ENCODE measurements around the gene TRIM56.

- TF ChIP-seq CTCF (IDR thresholded peaks at IDR 0.05; ENCODE audit: insufficient read depth, low read length, poor library complexity, severe bottlenecking) (peak; percentile 20), EZH2phosphoT487 (conservative IDR thresholded peaks at IDR 0.05; ENCODE audit: low read length) (no peak)
Measured at GRCh38 chr7:101126651-101127459, 41.6 kb downstream of the TRIM56 start, which contains the start of gene SERPINE1.

Measured in SU-DHL-6 (cell line).